ENCODE measurements around the gene TBC1D20. TPM values are rescaled to one million over a fixed set of nuclear protein-coding genes. Genes with fewer than 3 reads are reported as not detected.

Gene TBC1D20
- total and polyA plus RNA-seq, 2 donors from 2014 or later: 19.5 to 26.2 TPM

GRCh38 chr20:400454-401275, 61.7 kb downstream of the TBC1D20 start:
- no peaks in the 10 kb centered on the region for H3K9me3 ChIP-seq (ENCODE audit: control insufficient read depth in 2 of 3, insufficient read depth in 1 of 3, low read length in 3 of 3)
- no peak overlapping the region for H3K4me3 ChIP-seq (ENCODE audit: low read length in 3 of 3)
- peak in 2 of 5 donors; percentile 10 to 31 for DNase-seq
- H3K36me3 ChIP-seq (ENCODE audit: control insufficient read depth in 2 of 3, insufficient read depth in 3 of 3, low read length in 3 of 3): peaks cover 0 to 3% (median 0%) of the 10 kb centered on the region in 3 donors
- intact Hi-C loops (cut with DNase I): no loop called here
- no peaks in the 10 kb centered on the region for H3K27me3 ChIP-seq (ENCODE audit: control insufficient read depth, insufficient read depth, low read length)
- no peak overlapping the region for H3K9ac ChIP-seq (ENCODE audit: low read length in 3 of 3)
- no peak overlapping the region for H3K27ac ChIP-seq (ENCODE audit: low read depth in 2 of 2, low read length in 2 of 2)
- TF ChIP-seq CTCF (IDR thresholded peaks at IDR 0.05; ENCODE audit: borderline replicate concordance, extremely low read depth, insufficient read depth): no peak
- H3K4me1 ChIP-seq (ENCODE audit: control insufficient read depth in 2 of 3, insufficient read depth in 2 of 3, low read depth in 1 of 3, low read length in 3 of 3): no peaks in the 10 kb centered on the region
- no peak for FAIRE-seq

- Histone ChIP-seq H3K9ac (ENCODE audit: low read length in 3 of 3) (no peak overlapping the region), H3K36me3 (ENCODE audit: control insufficient read depth in 2 of 3, insufficient read depth in 3 of 3, low read length in 3 of 3) (peaks cover 0 to 3% (median 0%) of the 10 kb centered on the region in 3 donors), H3K27ac (ENCODE audit: low read depth in 2 of 2, low read length in 2 of 2) (no peak overlapping the region), H3K4me3 (ENCODE audit: low read length in 3 of 3) (no peak overlapping the region), H3K27me3 (ENCODE audit: control insufficient read depth, insufficient read depth, low read length) (no peaks in the 10 kb centered on the region), H3K9me3 (ENCODE audit: control insufficient read depth in 2 of 3, insufficient read depth in 1 of 3, low read length in 3 of 3) (no peaks in the 10 kb centered on the region), H3K4me1 (ENCODE audit: control insufficient read depth in 2 of 3, insufficient read depth in 2 of 3, low read depth in 1 of 3, low read length in 3 of 3) (no peaks in the 10 kb centered on the region)
- intact Hi-C loops (cut with DNase I): no loop called here
- peak in 1 of 5 donors; percentile 27 for DNase-seq
- TF ChIP-seq CTCF (IDR thresholded peaks at IDR 0.05; ENCODE audit: borderline replicate concordance, extremely low read depth, insufficient read depth): no peak
- no peak for FAIRE-seq
Measured at GRCh38 chr20:400128-400453, 62.2 kb downstream of the TBC1D20 start.

- no peak for TF ChIP-seq CTCF (IDR thresholded peaks at IDR 0.05; ENCODE audit: borderline replicate concordance, extremely low read depth, insufficient read depth)
- Histone ChIP-seq H3K9me3 (ENCODE audit: control insufficient read depth in 2 of 3, insufficient read depth in 1 of 3, low read length in 3 of 3) (no peaks in the 10 kb centered on the region), H3K4me3 (ENCODE audit: low read length in 3 of 3) (no peak overlapping the region), H3K27ac (ENCODE audit: low read depth in 2 of 2, low read length in 2 of 2) (no peak overlapping the region), H3K27me3 (ENCODE audit: control insufficient read depth, insufficient read depth, low read length) (no peaks in the 10 kb centered on the region), H3K4me1 (ENCODE audit: control insufficient read depth in 2 of 3, insufficient read depth in 2 of 3, low read depth in 1 of 3, low read length in 3 of 3) (no peaks in the 10 kb centered on the region), H3K9ac (ENCODE audit: low read length in 3 of 3) (no peak overlapping the region), H3K36me3 (ENCODE audit: control insufficient read depth in 2 of 3, insufficient read depth in 3 of 3, low read length in 3 of 3) (peaks cover 0 to 3% (median 0%) of the 10 kb centered on the region in 3 donors)
- intact Hi-C loops (cut with DNase I): no loop called here
- no peak for FAIRE-seq
- DNase-seq: no peak
Measured at GRCh38 chr20:399182-399707, 63.1 kb downstream of the TBC1D20 start.

All from kidney (tissue), 14 donors.